Gastrocnemius medialis (tissue), 4 donors: ENCODE results near the gene ERCC1. TPM values are rescaled to one million over a fixed set of nuclear protein-coding genes. Genes with fewer than 3 reads are reported as not detected.

Experiments
- ATAC-seq, 2 donors: fragments of 150-250 bp; one replicate each; pipeline ENCODE4 v1.9.1; 2016
- DNase-seq, 2 donors: peaks; one replicate each; pipeline ENCODE4 v3.0.0-alpha.2; 2019
- H3K27ac ChIP-seq, 4 donors: fragments of 200-600 bp; sonication (generic); 1 replicate in 1 of 4; 2 replicates in 3 of 4; pipeline ENCODE4 v1.5.1; 2016 to 2018; ENCODE audit warnings: mild to moderate bottlenecking in 2 of 4, moderate library complexity in 1 of 4
- H3K27me3 ChIP-seq, 3 donors: fragments of 200-600 bp; sonication (generic) in 2 of 3; 1 replicate in 1 of 3; 2 replicates in 2 of 3; pipeline versions ENCODE4 v1.5.1 to v1.6.0; 2016 to 2019; ENCODE audit warnings: mild to moderate bottlenecking in 1 of 3, moderate library complexity in 1 of 3
- H3K36me3 ChIP-seq, 2 donors: fragments of 200-600 bp; sonication (generic) in 1 of 2; one replicate each; pipeline ENCODE4 v1.5.1; 2017 to 2018
- H3K4me1 ChIP-seq, 2 donors: fragments of 200-600 bp; sonication (generic) in 1 of 2; one replicate each; pipeline ENCODE4 v1.5.1; 2016 to 2017; ENCODE audit warnings: mild to moderate bottlenecking in 2 of 2
- H3K4me3 ChIP-seq, 4 donors: fragments of 200-600 bp; sonication (generic) in 3 of 4; 1 replicate in 1 of 4; 2 replicates in 3 of 4; pipeline ENCODE4 v1.5.1; 2016 to 2019; ENCODE audit warnings: mild to moderate bottlenecking in 2 of 4
- H3K9me3 ChIP-seq, 3 donors: fragments of 200-600 bp; sonication (generic) in 2 of 3; 1 replicate in 1 of 3; 2 replicates in 2 of 3; pipeline ENCODE4 v1.5.1; 2016 to 2019
- CTCF ChIP-seq, 5 experiments: fragments of 450-650 bp in 3 of 5; fragments of 200-600 bp in 2 of 5; sonication (generic) in 2 of 5; IDR thresholded peaks in 4 of 5; conservative IDR thresholded peaks in 1 of 5; 1 replicate in 4 of 5; 2 replicates in 1 of 5; pipeline ENCODE4 v1.5.1; 2016 to 2019; ENCODE audit warnings: antibody characterized with exemption in 5 of 5, mild to moderate bottlenecking in 3 of 5, moderate library complexity in 3 of 5
- POLR2A ChIP-seq, 2 donors: fragments of 450-650 bp; IDR thresholded peaks; one replicate each; pipeline ENCODE4 v1.6.1; 2017; ENCODE audit warnings: antibody characterized with exemption in 2 of 2, mild to moderate bottlenecking in 2 of 2, moderate library complexity in 2 of 2
- in situ Hi-C, 4 donors: fragments of 200-750 bp; cut with MboI; loops; one replicate each; pipeline versions ENCODE4 v1.15.0 to v1.8.0; 2017; ENCODE audit warnings: low sequenced_read_pairs in 4 of 4
- intact Hi-C: fragments of 100-400 bp; cut with DNase I; formaldehyde crosslinking; loops from one replicate; pipeline ENCODE4 v1.15.1; 2023; ENCODE audit warnings: low total_unique reads
- total RNA-seq, 4 donors: library from RNA; depleted of rRNA; stranded (reverse); fragments of >200 nt; gene quantifications; one replicate each; pipeline versions ENCODE4 v1.1.0 to v1.2.3, GENCODE V29; 2016

The ERCC1 gene
- total RNA-seq, 4 donors from 2014 or later: 92.1 to 185 (median 103) TPM

- DNase-seq (no peak), ATAC-seq (no peak)
- Histone ChIP-seq H3K4me1 (peaks cover 22 to 23% of the 10 kb centered on the region in 2 donors), H3K27ac (peak overlapping the region; percentile 88 to 96 (median 92)), H3K36me3 (no peaks in the 10 kb centered on the region), H3K27me3 (peaks cover 5 to 10% (median 9%) of the 10 kb centered on the region in 3 donors), H3K9me3 (no peaks in the 10 kb centered on the region), H3K4me3 (peak overlapping the region; percentile 58 to 94 (median 80))
- intact Hi-C loops (loop anchor here (2.0 kb wide), 1 partner anchor 33 kb away; the partner anchor contains the start of gene ERCC2), in situ Hi-C loops (no loop called here)
- peak in 1 of 5 experiments; percentile 18 for TF ChIP-seq CTCF (IDR thresholded peaks at IDR 0.05 in 4 of 5, conservative IDR thresholded peaks at IDR 0.05 in 1 of 5)
- no peak for TF ChIP-seq POLR2A (IDR thresholded peaks at IDR 0.05)
Measured at GRCh38 chr19:45403781-45404556, 19.7 kb downstream of the ERCC1 start.

- Histone ChIP-seq H3K27me3 (peaks cover 5 to 10% (median 9%) of the 10 kb centered on the region in 3 donors), H3K4me1 (peaks cover 23 to 27% of the 10 kb centered on the region in 2 donors), H3K9me3 (no peaks in the 10 kb centered on the region), H3K27ac (peak overlapping the region in 3 of 4 donors; percentile 8 to 92 (median 88)), H3K36me3 (no peaks in the 10 kb centered on the region), H3K4me3 (no peak overlapping the region)
- in situ Hi-C loops: no loop called here
- DNase-seq (no peak), ATAC-seq (no peak)
- intact Hi-C loops: no loop called here
- TF ChIP-seq CTCF (IDR thresholded peaks at IDR 0.05 in 4 of 5, conservative IDR thresholded peaks at IDR 0.05 in 1 of 5) (no peak), POLR2A (IDR thresholded peaks at IDR 0.05) (no peak)
Measured at GRCh38 chr19:45403272-45403671, 20.4 kb downstream of the ERCC1 start.

DNA sequence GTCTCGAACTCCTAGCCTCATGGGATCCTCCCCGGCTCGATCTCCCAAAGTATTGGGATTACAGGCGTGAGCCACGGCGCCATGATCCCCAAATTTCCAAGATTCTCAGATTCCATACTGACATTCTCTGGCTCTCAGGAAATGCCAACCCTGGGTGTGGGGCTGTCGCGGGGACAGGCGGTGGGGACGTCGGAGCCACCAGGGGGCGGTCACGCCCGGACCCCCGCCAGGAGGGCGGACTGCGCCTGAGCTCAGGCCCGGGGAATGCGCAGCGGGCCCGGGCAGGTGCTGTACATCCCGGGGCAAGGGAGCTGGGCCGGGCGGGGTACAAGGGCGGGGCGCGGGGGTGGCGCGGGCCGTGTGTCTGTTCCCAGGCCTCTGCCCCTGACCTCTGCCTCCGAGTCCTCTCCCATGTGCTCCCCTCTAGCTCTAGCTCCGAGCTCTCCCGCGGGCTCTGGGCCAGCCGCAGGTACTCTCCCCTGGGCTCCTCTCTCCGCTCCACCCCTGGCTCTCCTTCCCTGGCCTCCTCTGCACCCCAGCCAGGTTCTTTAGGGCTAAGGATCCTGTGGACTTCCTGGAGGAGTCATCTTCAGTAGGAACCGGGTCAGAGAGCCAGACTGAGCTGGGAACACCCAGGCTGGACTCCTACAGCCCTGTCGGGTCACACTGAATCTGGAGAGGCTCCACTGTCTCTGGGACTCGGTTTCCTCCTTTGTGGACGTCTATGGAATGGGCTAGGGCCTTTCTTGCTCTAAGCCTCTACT, 21.2 kb downstream of the ERCC1 start:
- Histone ChIP-seq H3K4me1 (peaks cover 19 to 26% of the 10 kb centered on the region in 2 donors), H3K4me3 (peak overlapping the region in 1 of 4 donors; percentile 1), H3K27ac (peak overlapping the region; percentile 8 to 92 (median 60)), H3K27me3 (peaks cover 5 to 10% (median 9%) of the 10 kb centered on the region in 3 donors), H3K36me3 (no peaks in the 10 kb centered on the region), H3K9me3 (no peaks in the 10 kb centered on the region)
- DNase-seq (no peak), ATAC-seq (no peak)
- TF ChIP-seq CTCF (IDR thresholded peaks at IDR 0.05 in 4 of 5, conservative IDR thresholded peaks at IDR 0.05 in 1 of 5) (peak in 4 of 5 experiments; percentile 28 to 43 (median 33)), POLR2A (IDR thresholded peaks at IDR 0.05) (no peak)
- in situ Hi-C loops (no loop called here), intact Hi-C loops (no loop called here)

GRCh38 chr19:45401815-45402214, 21.9 kb downstream of the ERCC1 start:
- ATAC-seq (no peak), DNase-seq (no peak)
- in situ Hi-C loops: no loop called here
- Histone ChIP-seq H3K9me3 (no peaks in the 10 kb centered on the region), H3K27ac (peak overlapping the region in 1 of 4 donors; percentile 88), H3K4me3 (no peak overlapping the region), H3K27me3 (peaks cover 5 to 10% (median 9%) of the 10 kb centered on the region in 3 donors), H3K36me3 (no peaks in the 10 kb centered on the region), H3K4me1 (peaks cover 12 to 19% of the 10 kb centered on the region in 2 donors)
- TF ChIP-seq POLR2A (IDR thresholded peaks at IDR 0.05): no peak
- TF ChIP-seq CTCF (IDR thresholded peaks at IDR 0.05 in 4 of 5, conservative IDR thresholded peaks at IDR 0.05 in 1 of 5): no peak
- intact Hi-C loops: no loop called here
